ENCODE measurements around the gene RNPEPL1. TPM values are rescaled to one million over a fixed set of nuclear protein-coding genes. Genes with fewer than 3 reads are reported as not detected.

The RNPEPL1 gene
- total and polyA plus RNA-seq, 10 of the 15 experiments (the other 5 are each of a cell fraction or from before 2014, with no cell fraction given), result 0.24 to 49.5 (median 6.8) TPM

GRCh38 chr2:240558236-240558761 is 10.0 kb upstream of the RNPEPL1 start:
- peaks cover 28% of the 10 kb centered on the region for H3K4me1 ChIP-seq (ENCODE audit: control insufficient read depth, insufficient read depth, low read length)
- peak overlapping the region; percentile 66; the same call in 1 of the 2 replicates for H3K4me3 ChIP-seq
- H3K4me2 ChIP-seq (ENCODE audit: control insufficient read depth, insufficient read depth), result peak overlapping the region; percentile 99
- ATAC-seq (no peak), FAIRE-seq (no peak), DNase-seq (ENCODE audit: low read depth, low spot score) (no peak)
- H4K20me1 ChIP-seq (ENCODE audit: control insufficient read depth, insufficient read depth), result no peaks in the 10 kb centered on the region
- H2AFZ ChIP-seq (ENCODE audit: control insufficient read depth, low read depth, low read length), result no peak overlapping the region
- TF ChIP-seq DPF2 (IDR thresholded peaks at IDR 0.05) (0 out of 2 replicates have a peak, but pooled peaks have one; percentile 1), RB1 (IDR thresholded peaks at IDR 0.05; ENCODE audit: borderline replicate concordance) (no peak), BRCA1 (IDR thresholded peaks at IDR 0.05; ENCODE audit: low read depth, low read length) (no peak)
- ChIA-PET SMC1A (ENCODE audit: uncharacterized antibody, unreplicated experiment) (interaction anchor here (12.1 kb wide), 1 partner anchor 28 kb away, joined by 124 read pairs; the partner anchor contains the start of gene CAPN10), CTCF (interaction anchor here (1.6 to 7.9 kb wide), 4 partner anchors 8 to 495 kb away, joined by 3 to 45 read pairs (median 20); partner anchors contain the start of gene CAPN10), POLR2A (interaction anchor here (1.7 to 2.7 kb wide), 3 partner anchors 7 to 28 kb away, joined by 5 to 8 read pairs (median 7); partner anchors contain the start of gene CAPN10), RAD21 (ENCODE audit: unreplicated experiment) (interaction anchor here (2.0 to 11.7 kb wide), 2 partner anchors 26 to 44 kb away, joined by 6 to 206 read pairs; partner anchors contain the start of gene CAPN10)
- intact Hi-C loops (cut with micrococcal nuclease; ENCODE audit: unreplicated experiment), result no loop called here
- H3K9ac ChIP-seq (ENCODE audit: control insufficient read depth, insufficient read depth, low read length), result no peak overlapping the region; the same call in 1 of the 2 replicates
- 80% methylated on average over 17 of the region's 18 CpGs for WGBS (ENCODE audit: insufficient coverage, insufficient replicate concordance, low lambda C conversion rate, missing lambda C conversion rate)
- H3K9me3 ChIP-seq (replicated peaks; ENCODE audit: control insufficient read depth, insufficient read depth, low read length), result no peaks in the 10 kb centered on the region
- peaks cover 43% of the 10 kb centered on the region for H3K79me2 ChIP-seq (ENCODE audit: control insufficient read depth, insufficient read depth, low read length)
- no peak overlapping the region; the same call in 1 of the 2 replicates for H3K27ac ChIP-seq (ENCODE audit: control insufficient read depth, insufficient read depth)
- in situ Hi-C loops (cut with MboI), result no loop called here
- peaks cover 0 to 9% of the 10 kb centered on the region in 2 experiments; a peak in 2 of 4 replicates for H3K36me3 ChIP-seq (ENCODE audit: control insufficient read depth in 2 of 2, insufficient read depth in 2 of 2, low read length in 1 of 2)
- H3K27me3 ChIP-seq (replicated peaks in 1 of 2; ENCODE audit: control insufficient read depth in 2 of 2, insufficient read depth in 2 of 2, low read length in 1 of 2), result no peaks in the 10 kb centered on the region
- no TSS peak for BruUV-seq (replicated peaks)

- RAD21 ChIA-PET (ENCODE audit: unreplicated experiment), result interaction anchor here (11.7 kb wide), 1 partner anchor 25 kb away, joined by 206 read pairs; the partner anchor contains the start of gene CAPN10
- Histone ChIP-seq H4K20me1 (ENCODE audit: control insufficient read depth, insufficient read depth) (no peaks in the 10 kb centered on the region), H3K4me2 (ENCODE audit: control insufficient read depth, insufficient read depth) (peak overlapping the region; percentile 99), H3K9me3 (replicated peaks; ENCODE audit: control insufficient read depth, insufficient read depth, low read length) (no peaks in the 10 kb centered on the region), H3K4me3 (peak overlapping the region; percentile 66), H3K27me3 (replicated peaks in 1 of 2; ENCODE audit: control insufficient read depth in 2 of 2, insufficient read depth in 2 of 2, low read length in 1 of 2) (no peaks in the 10 kb centered on the region), H3K27ac (ENCODE audit: control insufficient read depth, insufficient read depth) (peak overlapping the region; percentile 96), H2AFZ (ENCODE audit: control insufficient read depth, low read depth, low read length) (no peak overlapping the region), H3K4me1 (ENCODE audit: control insufficient read depth, insufficient read depth, low read length) (peaks cover 32% of the 10 kb centered on the region), H3K36me3 (ENCODE audit: control insufficient read depth in 2 of 2, insufficient read depth in 2 of 2, low read length in 1 of 2) (peaks cover 0 to 12% of the 10 kb centered on the region in 2 experiments; a peak in 2 of 4 replicates), H3K9ac (ENCODE audit: control insufficient read depth, insufficient read depth, low read length) (peak overlapping the region; percentile 96), H3K79me2 (ENCODE audit: control insufficient read depth, insufficient read depth, low read length) (peaks cover 45% of the 10 kb centered on the region)
- no peak for ATAC-seq
- SMC1A ChIA-PET (ENCODE audit: uncharacterized antibody, unreplicated experiment), result interaction anchor here (0.6 to 12.1 kb wide), 3 partner anchors 10 to 27 kb away, joined by 3 to 124 read pairs (median 3); partner anchors contain the start of gene CAPN10
- no peak for DNase-seq (ENCODE audit: low read depth, low spot score)
- CTCF ChIA-PET, result interaction anchor here (1.3 to 7.9 kb wide), 3 partner anchors 9 to 45 kb away, joined by 3 to 45 read pairs (median 5); no protein-coding TSS in a partner anchor
- in situ Hi-C loops (cut with MboI) (no loop called here), intact Hi-C loops (cut with micrococcal nuclease; ENCODE audit: unreplicated experiment) (no loop called here)
- POLR2A ChIA-PET, result interaction anchor here (0.8 to 1.9 kb wide), 3 partner anchors 25 to 90 kb away, joined by 3 to 7 read pairs (median 5); partner anchors contain the start of gene CAPN10
- FAIRE-seq, result no peak
- 43% methylated on average over 3 of the region's 3 CpGs for WGBS (ENCODE audit: insufficient coverage, insufficient replicate concordance, low lambda C conversion rate, missing lambda C conversion rate)
- BruUV-seq (replicated peaks), result no TSS peak
- TF ChIP-seq KAT2A (conservative IDR thresholded peaks at IDR 0.05; ENCODE audit: control insufficient read depth, low read depth, low read length), result no peak
- TF ChIP-seq ZBED1 (IDR thresholded peaks at IDR 0.05; ENCODE audit: borderline replicate concordance), result no peak
- no peak for TF ChIP-seq GATAD2B (conservative IDR thresholded peaks at IDR 0.05; ENCODE audit: low read depth)
- TF ChIP-seq TCF7 (IDR thresholded peaks at IDR 0.05; ENCODE audit: borderline replicate concordance), result no peak
- TF ChIP-seq CHD2 (IDR thresholded peaks at IDR 0.05; ENCODE audit: borderline replicate concordance, low read depth, low read length), result no peak
- no peak for TF ChIP-seq PAX5 (IDR thresholded peaks at IDR 0.05; ENCODE audit: borderline replicate concordance, low read depth, low read length)
- no peak for TF ChIP-seq USF1 (IDR thresholded peaks at IDR 0.05; ENCODE audit: borderline replicate concordance, extremely low read length, insufficient read depth, low read depth, low read length)
- no peak for TF ChIP-seq BMI1 (IDR thresholded peaks at IDR 0.05; ENCODE audit: borderline replicate concordance)
- no peak for TF ChIP-seq DPF2 (IDR thresholded peaks at IDR 0.05)
- TF ChIP-seq NKRF (conservative IDR thresholded peaks at IDR 0.05), result no peak
- no peak for TF ChIP-seq CBX3 (IDR thresholded peaks at IDR 0.05; ENCODE audit: borderline replicate concordance, low read depth)
- no peak for TF ChIP-seq POU2F2 (IDR thresholded peaks at IDR 0.05; ENCODE audit: borderline replicate concordance, low read depth, low read length)
Measured at GRCh38 chr2:240559286-240559685, 9.0 kb upstream of the RNPEPL1 start.

Measured in GM12878 (cell line).